Raji (cell line): Measurements from ENCODE around the gene RPS19.

Experiments used
- POLR2A ChIP-seq: IDR thresholded peaks from 2 replicates; pipeline ENCODE4 v1.6.1; 2011; ENCODE audit warnings: low read depth, low read length, control low read depth; ENCODE audit not compliant: insufficient read depth

RPS19 gene

GRCh38 chr19:41883463-41883820 lies 23.4 kb downstream of the RPS19 start:
- TF ChIP-seq POLR2A: no peak

- TF ChIP-seq POLR2A: peak; percentile 93
Measured at GRCh38 chr19:41883821-41884733, 24.0 kb downstream of the RPS19 start.

GRCh38 chr19:41886761-41887710 lies 27.0 kb downstream of the RPS19 start:
- TF ChIP-seq POLR2A: peak; percentile 36; the same call in 1 of the 2 replicates

- no peak; the same call in 1 of the 2 replicates for TF ChIP-seq POLR2A
Measured at GRCh38 chr19:41887711-41888382, 27.8 kb downstream of the RPS19 start.

- no peak for TF ChIP-seq POLR2A
Measured at GRCh38 chr19:41888926-41889325, 28.9 kb downstream of the RPS19 start.

GRCh38 chr19:41889896-41890295 lies 29.8 kb downstream of the RPS19 start:
- TF ChIP-seq POLR2A: no peak

- TF ChIP-seq POLR2A: no peak
Measured at GRCh38 chr19:41890936-41891335, 30.9 kb downstream of the RPS19 start.

- no peak for TF ChIP-seq POLR2A
Measured at GRCh38 chr19:41892173-41892902, 32.3 kb downstream of the RPS19 start.

- no peak for TF ChIP-seq POLR2A
Measured at GRCh38 chr19:41893899-41894298, 33.8 kb downstream of the RPS19 start.

- no peak for TF ChIP-seq POLR2A
Measured at GRCh38 chr19:41894350-41894749, 34.3 kb downstream of the RPS19 start.

- no peak for TF ChIP-seq POLR2A
Measured at GRCh38 chr19:41895745-41896580, 35.9 kb downstream of the RPS19 start.

GRCh38 chr19:41896581-41896942 lies 36.5 kb downstream of the RPS19 start:
- no peak for TF ChIP-seq POLR2A

- no peak for TF ChIP-seq POLR2A
Measured at GRCh38 chr19:41897181-41897580, 37.1 kb downstream of the RPS19 start.

GRCh38 chr19:41897820-41898219 lies 37.8 kb downstream of the RPS19 start:
- no peak for TF ChIP-seq POLR2A
